ENCODE measurements around the gene ZNF329. TPM values are rescaled to one million over a fixed set of nuclear protein-coding genes. Genes with fewer than 3 reads are reported as not detected.

The ZNF329 gene
- total RNA-seq, 6 experiments from 2014 or later: 2.0 to 7.2 (median 2.9) TPM

- ATAC-seq: no peak
- Histone ChIP-seq H3K4me1 (peaks cover 0 to 6% (median 0%) of the 10 kb centered on the region in 4 donors), H3K27ac (peak overlapping the region; percentile 2 to 98 (median 97)), H3K27me3 (no peaks in the 10 kb centered on the region), H3K4me3 (peak overlapping the region; percentile 30 to 97 (median 85)), H3K36me3 (peaks cover 0 to 18% (median 7%) of the 10 kb centered on the region in 4 donors), H3K9me3 (peaks cover 0 to 55% (median 24%) of the 10 kb centered on the region in 4 donors)
- DNase-seq: no peak
- intact Hi-C loops (cut with DNase I): no loop called here
- WGBS (ENCODE audit: insufficient coverage, low coverage, low lambda C conversion rate, missing lambda C conversion rate): 2% methylated on average over 15 of the region's 17 CpGs
- no peak for TF ChIP-seq CTCF (IDR thresholded peaks at IDR 0.05)
- TF ChIP-seq POLR2A (IDR thresholded peaks at IDR 0.05): no peak
Measured at GRCh38 chr19:58182577-58182988, 32.0 kb upstream of the ZNF329 start.

GRCh38 chr19:58181902-58182576, 31.4 kb upstream of the ZNF329 start:
- Histone ChIP-seq H3K9me3 (peaks cover 0 to 50% (median 21%) of the 10 kb centered on the region in 4 donors), H3K27ac (peak overlapping the region; percentile 2 to 98 (median 97)), H3K36me3 (peaks cover 0 to 13% (median 4%) of the 10 kb centered on the region in 4 donors), H3K27me3 (no peaks in the 10 kb centered on the region), H3K4me1 (peaks cover 0 to 6% (median 0%) of the 10 kb centered on the region in 4 donors), H3K4me3 (peak overlapping the region; percentile 30 to 97 (median 85))
- TF ChIP-seq POLR2A (IDR thresholded peaks at IDR 0.05): no peak
- TF ChIP-seq CTCF (IDR thresholded peaks at IDR 0.05): peak; percentile 37 to 62 (median 44)
- intact Hi-C loops (cut with DNase I): no loop called here
- peak in 2 of 3 donors; percentile 41 to 54 for DNase-seq
- peak in 3 of 4 donors; percentile 8 to 13 (median 12) for ATAC-seq
- WGBS (ENCODE audit: insufficient coverage, low coverage, low lambda C conversion rate, missing lambda C conversion rate): 34% methylated on average over 4 of the region's 4 CpGs

- no peak overlapping the region for H3K27ac ChIP-seq
- no peak for DNase-seq
- 78% methylated on average over 1 of the region's 1 CpG for WGBS (ENCODE audit: insufficient coverage, low coverage, low lambda C conversion rate, missing lambda C conversion rate)
- H3K4me3 ChIP-seq: no peak overlapping the region
- no peaks in the 10 kb centered on the region for H3K36me3 ChIP-seq
- H3K4me1 ChIP-seq: no peaks in the 10 kb centered on the region
- intact Hi-C loops (cut with DNase I): no loop called here
- no peaks in the 10 kb centered on the region for H3K27me3 ChIP-seq
- no peak for ATAC-seq
- no peak for TF ChIP-seq POLR2A (IDR thresholded peaks at IDR 0.05)
- TF ChIP-seq CTCF (IDR thresholded peaks at IDR 0.05): no peak
- peaks cover 3 to 33% (median 12%) of the 10 kb centered on the region in 4 donors for H3K9me3 ChIP-seq
Measured at GRCh38 chr19:58170860-58171259, 20.3 kb upstream of the ZNF329 start.

GRCh38 chr19:58166708-58167280, 16.2 kb upstream of the ZNF329 start:
- Histone ChIP-seq H3K4me3 (no peak overlapping the region), H3K27me3 (no peaks in the 10 kb centered on the region), H3K27ac (no peak overlapping the region), H3K9me3 (peaks cover 4 to 36% (median 11%) of the 10 kb centered on the region in 4 donors), H3K4me1 (no peaks in the 10 kb centered on the region), H3K36me3 (no peaks in the 10 kb centered on the region)
- intact Hi-C loops (cut with DNase I): no loop called here
- TF ChIP-seq CTCF (IDR thresholded peaks at IDR 0.05) (no peak), POLR2A (IDR thresholded peaks at IDR 0.05) (no peak)
- WGBS (ENCODE audit: insufficient coverage, low coverage, low lambda C conversion rate, missing lambda C conversion rate): 62% methylated on average over 4 of the region's 4 CpGs
- DNase-seq: no peak
- ATAC-seq: no peak

Data from right lobe of liver (tissue), 6 donors.